H1 (cell line): Measurements from ENCODE around the gene CIB4. TPM values are rescaled to one million over a fixed set of nuclear protein-coding genes. Genes with fewer than 3 reads are reported as not detected.

Source experiments
- HDAC6 ChIP-seq: IDR thresholded peaks from one replicate; pipeline ENCODE4 v1.7.1; 2012; ENCODE audit warnings: low read depth, mild to moderate bottlenecking, inconsistent platforms, low read length, moderate library complexity
- KDM5A ChIP-seq: fragments of 200-600 bp; IDR thresholded peaks from 2 replicates; pipeline ENCODE4 v1.7.1; 2012; ENCODE audit warnings: mild to moderate bottlenecking, low read length, inconsistent platforms, mixed read lengths
- SAP30 ChIP-seq: fragments of 300-600 bp; sonication (generic); IDR thresholded peaks from 2 replicates; pipeline ENCODE4 v1.7.1; 2012; ENCODE audit warnings: low read length, moderate library complexity, mild to moderate bottlenecking, inconsistent platforms; ENCODE audit not compliant: insufficient read depth, insufficient replicate concordance
- polyA plus RNA-seq, 7 experiments: library from polyadenylated mRNA; depleted of rRNA in 3 of 7; stranded (reverse) in 5 of 7; unstranded in 2 of 7; fragments of >200 nt in 5 of 7; fragments of 200-250 nt in 2 of 7; gene quantifications; 1 replicate in 5 of 7; 2 replicates in 1 of 7; 4 replicates in 1 of 7; pipeline versions ENCODE4 v1.2.1 to v1.2.3, GENCODE V29; 2011 to 2013; ENCODE audit warnings: missing spikeins in 2 of 7, mixed read lengths in 2 of 7
- total RNA-seq: library from RNA; stranded (reverse); fragmentation: NEBNext Ultra II Directional; extraction: Animal tissue kit (Norgen Biotek cat#: 25700); gene quantifications from 2 replicates; pipeline ENCODE4 v1.2.1, GENCODE V29; 2021

Gene CIB4
- total and polyA plus RNA-seq, 2 of the 8 experiments (the other 6 are each of a cell fraction or from before 2014, with no cell fraction given) = not detected

DNA sequence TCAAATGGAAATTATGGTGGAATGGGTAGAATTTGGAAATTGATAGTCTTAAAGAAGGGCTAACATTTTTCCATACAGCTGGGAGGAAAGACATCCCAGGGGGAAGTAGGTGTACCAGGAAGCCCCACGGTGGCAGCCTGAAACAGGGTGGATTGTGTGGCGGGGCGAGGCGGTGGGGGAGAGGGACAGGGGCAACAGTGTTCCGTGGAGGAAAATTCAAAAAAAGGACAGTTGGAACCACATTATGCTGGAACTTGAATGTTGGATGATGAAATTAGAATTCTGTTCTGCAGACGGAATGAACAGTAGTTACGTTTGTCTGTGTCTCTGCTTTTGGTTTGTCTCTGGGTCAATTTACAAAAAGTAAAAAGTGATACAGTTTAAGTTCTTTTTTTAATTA lies 10.6 kb upstream of the CIB4 start (continued):
- TF ChIP-seq KDM5A (no peak), HDAC6 (no peak), SAP30 (no peak)
- TF ChIP-seq, all 59 proteins: peak for 0
